Heart left ventricle (tissue), 13 donors: ENCODE data around the gene LHB.

Source experiments
- POLR2A ChIP-seq, 2 donors: fragments of 450-650 bp; IDR thresholded peaks; one replicate each; pipeline ENCODE4 v1.6.1; 2017; ENCODE audit warnings: antibody characterized with exemption in 2 of 2, mild to moderate bottlenecking in 2 of 2, moderate library complexity in 2 of 2
- TF ChIP-seq, protein P1 (sequence below), 12 donors: fragments of 200-600 bp; sonication (generic) in 4 of 12; IDR thresholded peaks; one replicate each; pipeline versions ENCODE4 v1.5.0 to v1.8.0; 2018 to 2022; ENCODE audit warnings: antibody characterized with exemption in 12 of 12, mild to moderate bottlenecking in 5 of 12
- donor health status: ischemic (EF 13 %, LVEDD 7.1; RV severe dilation, severe dysfunction).
- donor health status: DM: no; HTN: yes; CAD: no.
- donor health status: DM: no; HTN: no; CAD: no.
- donor health status: ischemic (EF 25% LVEDD 6.9; RV normal size, moderate dysfunction).
- donor health status: ischemic (EF 25% LVEDD 5.7; RV mildly dilated, moderate dysfunction).
- donor health status: ischemic (EF 35%, LVEDD 5.7; RV mildly dilated, moderate dysfunction).
- donor health status: nonischemic (EF 11% LVEDD 7.7; RV severe dilation, severe dysfunction).
- donor health status: DM: yes; HTN: yes; CAD: no.
- donor health status: PGD.
- donor health status: ischemic (EF 29% LVEDD 5.4; RV normal size, mild dysfunction).
- donor health status: nonischemic (EF 23%, LVEDD 6.1; RV moderate dilation, normal function).

DNA sequence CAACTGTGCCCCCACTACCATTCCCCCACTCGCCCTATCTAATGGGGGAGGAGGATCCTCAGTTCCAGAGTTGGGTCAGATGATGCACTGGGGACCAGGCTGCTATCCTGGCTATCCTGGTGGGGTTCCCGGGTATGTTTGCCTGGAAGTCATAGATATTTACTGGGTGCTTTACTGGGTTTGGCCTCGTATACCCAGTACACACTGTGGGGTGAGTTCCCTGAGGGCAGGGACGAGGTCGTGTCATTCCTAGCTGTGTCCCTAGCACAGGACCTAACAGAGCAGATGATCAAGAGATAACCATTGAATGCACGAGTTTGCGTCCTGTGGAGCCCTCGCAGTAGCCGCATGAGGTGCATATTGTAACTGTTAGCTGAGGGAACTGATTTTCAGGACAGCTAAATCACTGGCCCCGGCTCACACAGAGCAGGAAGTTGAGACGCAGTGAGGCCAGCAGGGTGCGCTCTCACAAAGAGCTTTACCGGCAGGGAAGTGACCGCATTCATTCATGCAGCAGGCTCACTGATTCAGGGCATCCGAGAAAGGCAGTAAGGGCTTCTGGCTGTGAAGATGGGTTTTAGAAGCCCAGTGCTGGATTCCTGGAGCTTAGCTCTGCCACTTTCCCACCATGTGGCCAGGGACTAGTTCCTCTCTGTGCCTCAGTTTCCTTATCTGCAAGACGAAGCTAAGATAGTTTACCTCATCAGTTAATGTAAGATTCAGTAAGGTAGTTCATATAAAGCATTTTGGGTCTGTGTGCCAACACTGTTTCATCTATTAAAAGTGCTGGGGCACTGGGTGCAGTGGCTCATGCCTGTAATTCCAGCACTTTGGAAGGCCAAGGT is 17.2 kb downstream of the LHB start:
- TF ChIP-seq, protein P1, sequence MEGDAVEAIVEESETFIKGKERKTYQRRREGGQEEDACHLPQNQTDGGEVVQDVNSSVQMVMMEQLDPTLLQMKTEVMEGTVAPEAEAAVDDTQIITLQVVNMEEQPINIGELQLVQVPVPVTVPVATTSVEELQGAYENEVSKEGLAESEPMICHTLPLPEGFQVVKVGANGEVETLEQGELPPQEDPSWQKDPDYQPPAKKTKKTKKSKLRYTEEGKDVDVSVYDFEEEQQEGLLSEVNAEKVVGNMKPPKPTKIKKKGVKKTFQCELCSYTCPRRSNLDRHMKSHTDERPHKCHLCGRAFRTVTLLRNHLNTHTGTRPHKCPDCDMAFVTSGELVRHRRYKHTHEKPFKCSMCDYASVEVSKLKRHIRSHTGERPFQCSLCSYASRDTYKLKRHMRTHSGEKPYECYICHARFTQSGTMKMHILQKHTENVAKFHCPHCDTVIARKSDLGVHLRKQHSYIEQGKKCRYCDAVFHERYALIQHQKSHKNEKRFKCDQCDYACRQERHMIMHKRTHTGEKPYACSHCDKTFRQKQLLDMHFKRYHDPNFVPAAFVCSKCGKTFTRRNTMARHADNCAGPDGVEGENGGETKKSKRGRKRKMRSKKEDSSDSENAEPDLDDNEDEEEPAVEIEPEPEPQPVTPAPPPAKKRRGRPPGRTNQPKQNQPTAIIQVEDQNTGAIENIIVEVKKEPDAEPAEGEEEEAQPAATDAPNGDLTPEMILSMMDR (IDR thresholded peaks at IDR 0.05): peak; percentile 36 to 68 (median 49)
- no peak for TF ChIP-seq POLR2A (IDR thresholded peaks at IDR 0.05)
